ENCODE measurements around the gene RPRM. TPM values are rescaled to one million over a fixed set of nuclear protein-coding genes. Genes with fewer than 3 reads are reported as not detected.

The RPRM gene
- 0.07 to 0.10 TPM in 2 of 5 replicates, not detected in the others for total RNA-seq (2022; extraction: Qiagen RNA extraction)

DNA sequence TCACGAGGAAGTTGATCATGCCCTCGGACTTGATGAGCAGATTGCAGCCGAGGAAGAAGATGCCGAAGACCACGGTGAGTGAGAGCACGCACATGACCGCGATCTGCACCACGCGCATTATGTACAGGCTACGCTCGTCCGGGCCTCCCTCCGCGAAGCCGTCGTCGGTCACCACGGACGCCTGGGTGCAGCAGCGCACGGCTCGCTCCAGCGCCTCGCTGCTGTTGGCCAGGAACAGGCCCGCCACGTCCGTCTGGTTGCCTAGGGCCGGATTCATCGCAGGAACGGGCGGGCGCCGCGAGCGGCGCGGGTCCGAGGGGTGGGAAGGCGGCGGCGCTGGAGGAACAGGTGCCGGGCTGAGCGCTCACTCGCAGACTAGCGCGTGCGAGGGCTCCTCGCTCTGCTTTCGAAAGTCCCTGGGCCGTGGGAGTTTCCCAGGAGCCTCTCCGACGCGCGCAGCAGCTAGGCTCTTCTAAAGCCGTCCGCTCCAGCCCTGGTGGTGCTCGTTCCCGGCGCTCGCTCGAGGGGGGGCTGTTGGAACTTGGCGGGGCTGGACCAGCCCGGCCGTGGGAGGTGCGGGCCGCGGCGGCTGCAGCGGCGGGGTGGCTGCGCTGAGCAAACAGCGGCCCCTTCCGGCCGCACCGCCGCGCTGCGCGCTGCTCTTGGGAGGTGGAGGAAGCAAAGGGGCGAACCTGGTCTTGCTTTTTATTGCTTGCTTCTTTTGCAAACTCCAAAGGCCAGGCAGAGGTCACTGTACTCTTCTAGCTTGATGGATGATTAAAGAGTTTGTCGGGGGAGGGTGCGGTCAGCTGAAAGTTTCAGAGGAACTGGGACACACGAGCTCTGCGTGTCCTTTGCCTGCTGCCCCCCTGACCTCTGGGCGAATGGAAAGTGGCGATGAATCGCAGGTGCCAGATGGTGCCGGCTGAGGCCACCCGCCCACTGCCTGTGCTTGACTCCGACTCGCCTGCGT is at the start of gene RPRM:
RPRM (minus strand) TSS at position 474 of the 973 bp plus-strand sequence; CDS start at position 277, 197 bp downstream.

Data from A549 treated with Hydrocortisone at 1 μM for 4 hours (cell line).